ENCODE data around the gene UBE2U.
A peak's percentile ranks its signal among the peaks of the same experiment; 100 is the strongest.

UBE2U gene

GRCh38 chr1:64203420-64203819 lies at the start of gene UBE2U:
TSS of gene UBE2U (plus strand) at chr1:64203623. CDS start at chr1:64204051, 428 bp downstream.
- no peak for DNase-seq (ENCODE audit: low spot score)

GRCh38 chr1:64155278-64155677 lies 48.1 kb upstream of the UBE2U start:
- DNase-seq (ENCODE audit: low spot score), result no peak

- no peak for DNase-seq (ENCODE audit: low spot score)
Observed at GRCh38 chr1:64161357-64161941, 42.0 kb upstream of the UBE2U start.

- no peak for DNase-seq (ENCODE audit: low spot score)
Observed at GRCh38 chr1:64162151-64162550, 41.3 kb upstream of the UBE2U start.

- no peak for DNase-seq (ENCODE audit: low spot score)
Observed at GRCh38 chr1:64162804-64163203, 40.6 kb upstream of the UBE2U start.

GRCh38 chr1:64163431-64163830 lies 40.0 kb upstream of the UBE2U start:
- DNase-seq (ENCODE audit: low spot score), result no peak

- peak; percentile 22 for DNase-seq (ENCODE audit: low spot score)
Observed at GRCh38 chr1:64163970-64164369, 39.5 kb upstream of the UBE2U start.

- DNase-seq (ENCODE audit: low spot score), result no peak
Observed at GRCh38 chr1:64166629-64167028, 36.8 kb upstream of the UBE2U start.

GRCh38 chr1:64167176-64167575 lies 36.2 kb upstream of the UBE2U start:
- DNase-seq (ENCODE audit: low spot score), result no peak

GRCh38 chr1:64171246-64171645 lies 32.2 kb upstream of the UBE2U start:
- no peak for DNase-seq (ENCODE audit: low spot score)

- no peak for DNase-seq (ENCODE audit: low spot score)
Observed at GRCh38 chr1:64171797-64172281, 31.6 kb upstream of the UBE2U start.

- no peak for DNase-seq (ENCODE audit: low spot score)
Observed at GRCh38 chr1:64172458-64172983, 30.9 kb upstream of the UBE2U start.

- no peak for DNase-seq (ENCODE audit: low spot score)
Observed at GRCh38 chr1:64173336-64173940, 30.0 kb upstream of the UBE2U start.

GRCh38 chr1:64175639-64176038 lies 27.8 kb upstream of the UBE2U start:
- no peak for DNase-seq (ENCODE audit: low spot score)

- DNase-seq (ENCODE audit: low spot score), result no peak
Observed at GRCh38 chr1:64176659-64177058, 26.8 kb upstream of the UBE2U start.

GRCh38 chr1:64179588-64179987 lies 23.8 kb upstream of the UBE2U start:
- DNase-seq (ENCODE audit: low spot score), result no peak

GRCh38 chr1:64182207-64182606 lies 21.2 kb upstream of the UBE2U start:
- no peak for DNase-seq (ENCODE audit: low spot score)

GRCh38 chr1:64183395-64184002 lies 19.9 kb upstream of the UBE2U start:
- no peak for DNase-seq (ENCODE audit: low spot score)

GRCh38 chr1:64184003-64184440 lies 19.4 kb upstream of the UBE2U start:
- no peak for DNase-seq (ENCODE audit: low spot score)

GRCh38 chr1:64186138-64186897 lies 17.1 kb upstream of the UBE2U start:
- DNase-seq (ENCODE audit: low spot score), result no peak

- DNase-seq (ENCODE audit: low spot score), result no peak
Observed at GRCh38 chr1:64186898-64187280, 16.5 kb upstream of the UBE2U start.

- DNase-seq (ENCODE audit: low spot score), result no peak
Observed at GRCh38 chr1:64187646-64188045, 15.8 kb upstream of the UBE2U start.

GRCh38 chr1:64192290-64192689 lies 11.1 kb upstream of the UBE2U start:
- no peak for DNase-seq (ENCODE audit: low spot score)
